SU-DHL-6 (cell line): Measurements from ENCODE around the gene MMP17.

Experiments used
- H2AFZ ChIP-seq: fragments of 200-600 bp; sonication (generic); 2 replicates; pipeline ENCODE4 v1.6.1; 2014; ENCODE audit warnings: low read depth, mild to moderate bottlenecking, moderate library complexity, mixed read lengths, antibody characterized with exemption, low read length; ENCODE audit not compliant: severe bottlenecking
- H3F3A ChIP-seq: fragments of 200-600 bp; shearing (Covaris generic); 2 replicates; pipeline ENCODE4 v1.6.0; 2016; ENCODE audit warnings: antibody characterized with exemption, mild to moderate bottlenecking; ENCODE audit not compliant: insufficient read depth
- H3K27ac ChIP-seq: fragments of 200-600 bp; sonication (generic); 2 replicates; pipeline ENCODE4 v1.5.1; 2016; ENCODE audit warnings: low read depth, mild to moderate bottlenecking, low read length, moderate library complexity, mixed read lengths
- H3K27me3 ChIP-seq: fragments of 200-600 bp; sonication (generic), shearing (Covaris generic); 2 replicates; pipeline ENCODE4 v1.6.0; 2014; ENCODE audit warnings: mild to moderate bottlenecking, low read length
- H3K36me3 ChIP-seq: fragments of 200-600 bp; sonication (generic); 2 replicates; pipeline ENCODE4 v1.6.1; 2014; ENCODE audit warnings: mild to moderate bottlenecking, low read length, mixed read lengths
- H3K4me2 ChIP-seq: fragments of 300-600, 200-600 bp; shearing (Covaris generic), sonication (generic); 2 replicates; pipeline ENCODE4 v1.6.0; 2014; ENCODE audit warnings: low read length, low read depth, mild to moderate bottlenecking; ENCODE audit not compliant: poor library complexity, severe bottlenecking
- H3K4me3 ChIP-seq: fragments of 200-600 bp; sonication (generic); 2 replicates; pipeline ENCODE4 v1.5.1; 2014; ENCODE audit warnings: antibody characterized with exemption, low read length, mild to moderate bottlenecking, mixed read lengths; ENCODE audit not compliant: insufficient read depth, poor library complexity, severe bottlenecking
- H3K79me2 ChIP-seq: fragments of 200-600 bp; sonication (generic); 2 replicates; pipeline ENCODE4 v1.6.1; 2014; ENCODE audit warnings: mild to moderate bottlenecking, low read length, moderate library complexity; ENCODE audit not compliant: insufficient read depth
- H3K9ac ChIP-seq: fragments of 200-600 bp; sonication (generic); 2 replicates; pipeline ENCODE4 v1.7.0; 2014; ENCODE audit warnings: mild to moderate bottlenecking, low read length
- H3K9me2 ChIP-seq: fragments of 200-600 bp; sonication (generic); replicated peaks from 2 replicates; pipeline ENCODE4 v1.6.1; 2014; ENCODE audit warnings: low read length; ENCODE audit not compliant: insufficient read depth
- H3K9me3 ChIP-seq: fragments of 200-600 bp; sonication (generic); 2 replicates; pipeline ENCODE4 v1.6.1; 2014; ENCODE audit warnings: low read length, mixed read lengths; ENCODE audit not compliant: insufficient read depth
- H4K20me1 ChIP-seq: fragments of 200-600 bp; sonication (generic); 2 replicates; pipeline ENCODE4 v1.6.1; 2014; ENCODE audit warnings: low read depth, mild to moderate bottlenecking, antibody characterized with exemption, low read length, moderate library complexity, mixed read lengths
- CTCF ChIP-seq: fragments of 200-600 bp; sonication (generic); IDR thresholded peaks from one replicate; pipeline ENCODE4 v1.5.1; 2017; ENCODE audit warnings: antibody characterized with exemption, mild to moderate bottlenecking, low read length, moderate library complexity; ENCODE audit not compliant: insufficient read depth, poor library complexity, severe bottlenecking
- EZH2phosphoT487 ChIP-seq: fragments of 200-600 bp; sonication (generic), shearing (Covaris generic); conservative IDR thresholded peaks from 2 replicates; pipeline ENCODE4 v1.6.1; 2018; ENCODE audit warnings: mild to moderate bottlenecking, antibody characterized with exemption, low read length, moderate library complexity, mixed read lengths

MMP17 gene

GRCh38 chr12:131894313-131894860 is 66.2 kb downstream of the MMP17 start, which contains the start of gene ULK1:
Gene ULK1, plus strand, starts transcription at chr12:131894622. Its CDS starts 380 bp downstream, at chr12:131895002.
- Histone ChIP-seq H3F3A (no peaks in the 10 kb centered on the region), H3K27ac (no peak within 1 kb of the TSS), H3K4me3 (peak within 1 kb of the TSS; percentile 59), H3K36me3 (no peaks in the 10 kb centered on the region), H2AFZ (peak within 1 kb of the TSS; percentile 64), H4K20me1 (no peaks in the 10 kb centered on the region), H3K27me3 (no peaks in the 10 kb centered on the region), H3K9me2 (no peaks in the 10 kb centered on the region), H3K4me2 (peak within 1 kb of the TSS; percentile 57), H3K9me3 (no peaks in the 10 kb centered on the region), H3K79me2 (no peaks in the 10 kb centered on the region), H3K9ac (peak within 1 kb of the TSS; percentile 56)
- TF ChIP-seq CTCF (no peak), EZH2phosphoT487 (no peak)

GRCh38 chr12:131894981-131895639 is 66.9 kb downstream of the MMP17 start:
- no peaks in the 10 kb centered on the region for H3K9me2 ChIP-seq
- no peaks in the 10 kb centered on the region for H3K9me3 ChIP-seq
- H3F3A ChIP-seq, result no peaks in the 10 kb centered on the region
- 0 out of 2 replicates have a peak overlapping the region, but pooled peaks have one; percentile 3 for H3K9ac ChIP-seq
- H3K27me3 ChIP-seq, result no peaks in the 10 kb centered on the region
- TF ChIP-seq CTCF (no peak), EZH2phosphoT487 (no peak)
- H3K36me3 ChIP-seq, result no peaks in the 10 kb centered on the region
- no peak overlapping the region for H2AFZ ChIP-seq
- H3K4me3 ChIP-seq, result peak overlapping the region; percentile 18
- no peak overlapping the region for H3K27ac ChIP-seq
- no peaks in the 10 kb centered on the region for H4K20me1 ChIP-seq
- no peaks in the 10 kb centered on the region for H3K79me2 ChIP-seq
- H3K4me2 ChIP-seq, result peak overlapping the region; percentile 49

GRCh38 chr12:131895640-131896079 is 67.5 kb downstream of the MMP17 start:
- TF ChIP-seq EZH2phosphoT487, result no peak
- TF ChIP-seq CTCF, result no peak
- Histone ChIP-seq H3K36me3 (no peaks in the 10 kb centered on the region), H3K4me3 (no peak overlapping the region), H3K9me2 (no peaks in the 10 kb centered on the region), H4K20me1 (no peaks in the 10 kb centered on the region), H3K9me3 (no peaks in the 10 kb centered on the region), H3K9ac (no peak overlapping the region), H3K27ac (no peak overlapping the region), H3K79me2 (no peaks in the 10 kb centered on the region), H3F3A (no peaks in the 10 kb centered on the region), H3K27me3 (no peaks in the 10 kb centered on the region), H2AFZ (no peak overlapping the region), H3K4me2 (peak overlapping the region; percentile 49)
